ENCODE results near the gene MACROD2. TPM values are rescaled to one million over a fixed set of nuclear protein-coding genes. Genes with fewer than 3 reads are reported as not detected.

MACROD2 gene
- total RNA-seq, 1 donor from 2014 or later, result 6.4 TPM

DNA sequence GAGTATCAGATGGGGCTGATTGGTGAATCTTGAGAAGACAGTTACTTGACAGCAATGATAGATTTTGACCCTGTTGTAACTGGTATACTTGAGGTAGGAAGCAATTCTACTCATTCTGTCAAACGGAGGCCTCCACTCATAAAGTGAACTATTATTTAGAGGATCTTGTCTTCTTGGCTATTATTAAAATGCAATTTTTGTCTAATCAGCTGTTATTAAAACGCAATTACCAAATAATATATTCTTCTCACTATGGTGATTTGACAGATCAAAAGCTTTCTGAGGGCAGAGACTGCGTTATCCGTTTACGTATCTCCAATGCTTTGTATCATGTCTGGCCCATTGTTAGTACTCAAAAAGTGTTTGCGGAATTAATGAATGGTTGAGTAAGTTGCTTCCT is 120.7 kb downstream of the MACROD2 start:
- Mint-ChIP-seq H3K27me3 (ENCODE audit: low read depth) (peaks cover 3% of the 10 kb centered on the region), H3K4me3 (no peak overlapping the region), H3K4me1 (no peaks in the 10 kb centered on the region), H3K27ac (ENCODE audit: unreplicated experiment) (no peak overlapping the region), H3K9me3 (peaks cover 11% of the 10 kb centered on the region), H3K36me3 (ENCODE audit: low read depth) (no peaks in the 10 kb centered on the region)
- TF ChIP-seq, protein P1, sequence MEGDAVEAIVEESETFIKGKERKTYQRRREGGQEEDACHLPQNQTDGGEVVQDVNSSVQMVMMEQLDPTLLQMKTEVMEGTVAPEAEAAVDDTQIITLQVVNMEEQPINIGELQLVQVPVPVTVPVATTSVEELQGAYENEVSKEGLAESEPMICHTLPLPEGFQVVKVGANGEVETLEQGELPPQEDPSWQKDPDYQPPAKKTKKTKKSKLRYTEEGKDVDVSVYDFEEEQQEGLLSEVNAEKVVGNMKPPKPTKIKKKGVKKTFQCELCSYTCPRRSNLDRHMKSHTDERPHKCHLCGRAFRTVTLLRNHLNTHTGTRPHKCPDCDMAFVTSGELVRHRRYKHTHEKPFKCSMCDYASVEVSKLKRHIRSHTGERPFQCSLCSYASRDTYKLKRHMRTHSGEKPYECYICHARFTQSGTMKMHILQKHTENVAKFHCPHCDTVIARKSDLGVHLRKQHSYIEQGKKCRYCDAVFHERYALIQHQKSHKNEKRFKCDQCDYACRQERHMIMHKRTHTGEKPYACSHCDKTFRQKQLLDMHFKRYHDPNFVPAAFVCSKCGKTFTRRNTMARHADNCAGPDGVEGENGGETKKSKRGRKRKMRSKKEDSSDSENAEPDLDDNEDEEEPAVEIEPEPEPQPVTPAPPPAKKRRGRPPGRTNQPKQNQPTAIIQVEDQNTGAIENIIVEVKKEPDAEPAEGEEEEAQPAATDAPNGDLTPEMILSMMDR (conservative IDR thresholded peaks at IDR 0.05), result no peak
- no peak for DNase-seq (ENCODE audit: low read depth, low spot score)

DNA sequence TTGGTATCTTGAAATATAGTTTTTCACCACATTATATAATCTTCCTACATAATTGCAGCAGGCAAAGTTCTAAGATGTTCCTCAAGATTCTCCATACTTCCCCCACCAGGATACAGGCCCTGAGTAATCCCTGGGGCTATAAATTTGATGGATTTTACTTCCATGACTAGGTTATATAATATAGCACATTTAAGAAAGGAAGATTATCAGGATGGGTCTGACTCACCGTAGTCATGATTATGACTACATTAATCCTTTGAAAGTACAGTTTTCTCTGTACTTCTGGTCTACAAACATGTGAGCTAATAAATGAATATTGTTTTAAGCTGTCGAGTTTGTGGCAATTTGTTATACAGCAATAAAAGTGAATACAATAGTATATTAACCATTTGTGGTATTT is 122.5 kb downstream of the MACROD2 start:
- TF ChIP-seq, protein P1 (conservative IDR thresholded peaks at IDR 0.05), result no peak
- DNase-seq (ENCODE audit: low read depth, low spot score), result no peak
- H3K27me3 Mint-ChIP-seq (ENCODE audit: low read depth), result peaks cover 3% of the 10 kb centered on the region
- peaks cover 8% of the 10 kb centered on the region for H3K9me3 Mint-ChIP-seq
- no peak overlapping the region for H3K27ac Mint-ChIP-seq (ENCODE audit: unreplicated experiment)
- H3K4me1 Mint-ChIP-seq, result no peaks in the 10 kb centered on the region
- no peaks in the 10 kb centered on the region for H3K36me3 Mint-ChIP-seq (ENCODE audit: low read depth)
- H3K4me3 Mint-ChIP-seq, result no peak overlapping the region

DNA sequence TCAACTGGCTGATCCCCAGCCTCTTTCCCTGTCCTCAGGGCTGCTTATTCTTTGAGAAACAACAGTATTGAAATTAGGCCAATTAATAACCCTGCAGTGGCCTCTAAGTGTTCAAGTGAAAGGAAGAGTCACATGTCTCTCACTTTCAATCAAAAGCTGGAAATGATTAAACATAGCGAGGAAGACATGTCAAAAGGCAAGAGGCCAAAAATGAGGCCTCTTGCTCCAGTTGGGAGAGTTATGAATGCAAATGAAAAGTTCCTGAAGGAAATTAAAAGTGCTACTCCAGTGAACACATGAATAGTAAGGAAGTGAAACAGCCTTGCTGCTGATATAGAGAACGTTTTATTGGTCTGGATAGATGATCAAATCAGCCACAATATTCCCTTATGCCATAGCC is 131.5 kb downstream of the MACROD2 start:
- TF ChIP-seq, protein P1 (conservative IDR thresholded peaks at IDR 0.05), result no peak
- no peak overlapping the region for H3K4me3 Mint-ChIP-seq
- H3K27ac Mint-ChIP-seq (ENCODE audit: unreplicated experiment), result no peak overlapping the region
- peaks cover 3% of the 10 kb centered on the region for H3K9me3 Mint-ChIP-seq
- H3K4me1 Mint-ChIP-seq, result no peaks in the 10 kb centered on the region
- H3K27me3 Mint-ChIP-seq (ENCODE audit: low read depth), result no peaks in the 10 kb centered on the region
- DNase-seq (ENCODE audit: low read depth, low spot score), result no peak
- no peaks in the 10 kb centered on the region for H3K36me3 Mint-ChIP-seq (ENCODE audit: low read depth)

DNA sequence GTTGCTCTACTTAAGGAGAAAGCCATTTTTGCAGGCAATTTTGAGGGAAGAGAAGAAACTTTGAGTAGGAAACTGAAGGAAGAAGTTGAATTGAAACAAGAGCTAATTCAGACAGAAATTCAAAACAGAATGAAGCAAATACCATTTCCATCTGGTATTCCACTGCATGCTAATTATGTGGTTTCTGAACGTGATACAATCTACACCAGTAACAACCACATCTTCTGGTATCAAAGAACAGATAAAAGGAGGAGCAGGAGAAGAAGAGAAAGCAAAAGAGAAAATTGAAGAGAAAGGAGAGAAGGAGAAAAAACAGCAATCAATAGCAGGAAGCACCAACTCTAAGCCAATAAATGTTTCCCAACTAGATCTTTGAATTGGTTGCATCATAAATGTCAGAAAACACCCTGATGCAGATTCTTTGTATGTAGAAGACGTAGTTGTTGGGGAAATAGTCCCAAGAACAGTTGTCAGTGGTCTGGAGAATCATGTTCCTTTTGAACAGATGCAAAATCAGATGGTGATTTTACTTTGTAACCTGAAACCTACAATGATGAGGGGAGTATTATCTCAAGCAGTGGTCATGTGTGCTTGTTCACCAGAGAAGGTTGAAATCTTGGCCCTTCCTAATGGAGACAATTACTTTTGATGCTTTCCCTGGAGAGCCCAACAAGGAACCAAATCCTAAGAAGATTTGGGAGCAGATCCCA is 132.4 kb downstream of the MACROD2 start:
- H3K4me1 Mint-ChIP-seq, result no peaks in the 10 kb centered on the region
- no peak for DNase-seq (ENCODE audit: low read depth, low spot score)
- no peaks in the 10 kb centered on the region for H3K27me3 Mint-ChIP-seq (ENCODE audit: low read depth)
- no peaks in the 10 kb centered on the region for H3K36me3 Mint-ChIP-seq (ENCODE audit: low read depth)
- peak overlapping the region; percentile 79 for H3K27ac Mint-ChIP-seq (ENCODE audit: unreplicated experiment)
- no peak overlapping the region for H3K4me3 Mint-ChIP-seq
- TF ChIP-seq, protein P1 (conservative IDR thresholded peaks at IDR 0.05), result no peak
- peaks cover 3% of the 10 kb centered on the region for H3K9me3 Mint-ChIP-seq

DNA sequence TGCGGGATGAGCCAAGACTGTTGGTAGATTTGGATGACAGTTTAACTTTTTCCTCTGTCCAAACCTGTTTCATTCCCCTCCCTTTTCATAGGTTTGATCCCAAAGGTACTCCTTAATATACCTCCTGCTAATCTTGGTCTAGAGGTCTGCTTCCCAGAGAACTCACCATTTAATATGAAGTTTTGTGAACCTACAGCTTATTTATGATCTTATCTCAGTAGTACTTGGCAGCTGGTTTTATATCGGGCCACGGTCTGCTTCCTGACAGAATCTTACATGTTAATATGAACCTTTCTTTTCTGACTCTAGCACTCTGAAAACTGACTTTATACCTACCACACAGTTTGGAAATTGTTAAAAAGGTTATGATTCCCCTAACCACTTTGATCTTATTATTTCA is 138.7 kb downstream of the MACROD2 start:
- no peak for DNase-seq (ENCODE audit: low read depth, low spot score)
- TF ChIP-seq, protein P1 (conservative IDR thresholded peaks at IDR 0.05), result no peak
- Mint-ChIP-seq H3K9me3 (peaks cover 12% of the 10 kb centered on the region), H3K4me3 (no peak overlapping the region), H3K27me3 (ENCODE audit: low read depth) (no peaks in the 10 kb centered on the region), H3K27ac (ENCODE audit: unreplicated experiment) (no peak overlapping the region), H3K36me3 (ENCODE audit: low read depth) (peaks cover 7% of the 10 kb centered on the region), H3K4me1 (no peaks in the 10 kb centered on the region)

All from neural crest cell (in vitro differentiated cells).